Mammary epithelial cell (primary cell): ENCODE results near the gene METRN.
A peak's percentile ranks its signal among the peaks of the same experiment; 100 is the strongest.

Source experiments
- CTCF ChIP-seq, 2 donors: IDR thresholded peaks in 1 of 2; conservative IDR thresholded peaks in 1 of 2; 2 replicates each; pipeline ENCODE4 v1.5.1; 2011 to 2012; ENCODE audit warnings: inconsistent platforms in 2 of 2, low read length in 2 of 2, mild to moderate bottlenecking in 2 of 2, control low read depth in 1 of 2, low read depth in 1 of 2; ENCODE audit not compliant: insufficient read depth in 1 of 2; ENCODE audit errors: extremely low read depth in 1 of 2
- EZH2 ChIP-seq: IDR thresholded peaks from 2 replicates; pipeline ENCODE4 v1.6.1; 2012; ENCODE audit warnings: low read length, inconsistent platforms, borderline replicate concordance

GRCh38 chr16:715477-716199, 720 bp downstream of the METRN start:
- TF ChIP-seq CTCF (conservative IDR thresholded peaks at IDR 0.05 in 1 of 2, IDR thresholded peaks at IDR 0.05 in 1 of 2; ENCODE audit: extremely low read depth in 1 of 2, insufficient read depth in 1 of 2, low read depth in 1 of 2, low read length in 2 of 2) (peak in 1 of 2 donors; percentile 14), EZH2 (no peak)
